Esophagus squamous epithelium (tissue), 5 donors: ENCODE data around the gene IGSF9. TPM values are rescaled to one million over a fixed set of nuclear protein-coding genes. Genes with fewer than 3 reads are reported as not detected.

ENCODE experiments used
- DNase-seq: peaks from one replicate; lab custom pipeline; 2025; lab: John Stamatoyannopoulos, UW
- H3K27ac ChIP-seq, 4 donors: fragments of 200-600 bp; sonication (generic); one replicate each; pipeline ENCODE4 v1.5.1; 2016 to 2019; ENCODE audit warnings: mild to moderate bottlenecking in 1 of 4
- H3K27me3 ChIP-seq, 4 donors: fragments of 200-600 bp; sonication (generic); 1 replicate in 3 of 4; 2 replicates in 1 of 4; pipeline versions ENCODE4 v1.5.1 to v1.6.0; 2017 to 2021; ENCODE audit warnings: antibody characterized with exemption in 1 of 4
- H3K36me3 ChIP-seq, 3 donors: fragments of 200-600 bp; sonication (generic); one replicate each; pipeline ENCODE4 v1.5.1; 2016 to 2019
- H3K4me1 ChIP-seq, 3 donors: fragments of 200-600 bp; sonication (generic); one replicate each; pipeline ENCODE4 v1.5.1; 2017 to 2019
- H3K4me3 ChIP-seq, 4 donors: fragments of 200-600 bp; sonication (generic); 1 replicate in 3 of 4; 2 replicates in 1 of 4; pipeline ENCODE4 v1.5.1; 2016 to 2019; ENCODE audit warnings: mild to moderate bottlenecking in 2 of 4, moderate library complexity in 1 of 4
- H3K9me3 ChIP-seq, 3 donors: fragments of 200-600 bp; sonication (generic); one replicate each; pipeline ENCODE4 v1.5.1; 2016 to 2019
- CTCF ChIP-seq, 6 experiments: fragments of 450-650 bp in 4 of 6; fragments of 200-600 bp in 2 of 6; sonication (generic) in 2 of 6; IDR thresholded peaks; one replicate each; pipeline ENCODE4 v1.5.1; 2016 to 2019; ENCODE audit warnings: antibody characterized with exemption in 6 of 6, mild to moderate bottlenecking in 4 of 6, moderate library complexity in 4 of 6
- POLR2A ChIP-seq, 4 donors: fragments of 450-650 bp; IDR thresholded peaks; one replicate each; pipeline ENCODE4 v1.6.1; 2017; ENCODE audit warnings: antibody characterized with exemption in 4 of 4, mild to moderate bottlenecking in 4 of 4, moderate library complexity in 3 of 4
- WGBS, 2 donors: methylation state at CpG; one replicate each; pipeline ENCODE4 v1.1.5; 2018; 5-methylcytosine and 5-hydroxymethylcytosine counted together
- intact Hi-C: fragments of 100-400 bp; cut with DNase I; formaldehyde crosslinking; loops from one replicate; pipeline ENCODE4 v1.15.0; 2022
- total RNA-seq, 4 donors: library from RNA; depleted of rRNA; stranded (reverse); fragments of >200 nt; gene quantifications; one replicate each; pipeline ENCODE4 v1.1.0, GENCODE V29; 2016
- donor health status: DM: yes; HTN: yes; CAD: no.

IGSF9 gene
- total RNA-seq, 4 donors from 2014 or later: 4.2 to 12.0 (median 8.8) TPM

GRCh38 chr1:159928491-159929050 lies 16.8 kb downstream of the IGSF9 start:
- 94% methylated on average over 7 of the region's 18 CpGs; no CpG with 5 or more reads in 1 of the 2 donors for WGBS, 2 donors
- TF ChIP-seq CTCF (IDR thresholded peaks at IDR 0.05): no peak
- no peak for TF ChIP-seq POLR2A (IDR thresholded peaks at IDR 0.05)
- no peak for DNase-seq
- Histone ChIP-seq H3K27ac (peak overlapping the region in 1 of 4 donors; percentile 13), H3K4me1 (peaks cover 14 to 67% (median 18%) of the 10 kb centered on the region in 3 donors), H3K27me3 (no peaks in the 10 kb centered on the region), H3K9me3 (no peaks in the 10 kb centered on the region), H3K4me3 (no peak overlapping the region), H3K36me3 (peaks cover 0 to 39% (median 0%) of the 10 kb centered on the region in 3 donors)
- intact Hi-C loops: no loop called here

GRCh38 chr1:159927849-159928431 lies 17.5 kb downstream of the IGSF9 start:
- Histone ChIP-seq H3K36me3 (peaks cover 0 to 39% (median 0%) of the 10 kb centered on the region in 3 donors), H3K4me3 (no peak overlapping the region), H3K4me1 (peaks cover 12 to 67% (median 15%) of the 10 kb centered on the region in 3 donors), H3K27ac (no peak overlapping the region), H3K27me3 (no peaks in the 10 kb centered on the region), H3K9me3 (no peaks in the 10 kb centered on the region)
- intact Hi-C loops: no loop called here
- TF ChIP-seq CTCF (IDR thresholded peaks at IDR 0.05) (no peak), POLR2A (IDR thresholded peaks at IDR 0.05) (no peak)
- 74 to 86% methylated on average over 7 to 9 of the region's 13 CpGs for WGBS, 2 donors
- DNase-seq: no peak

- H3K27ac ChIP-seq: no peak overlapping the region
- H3K36me3 ChIP-seq: peaks cover 0 to 39% (median 0%) of the 10 kb centered on the region in 3 donors
- no peaks in the 10 kb centered on the region for H3K9me3 ChIP-seq
- peaks cover 16 to 67% (median 17%) of the 10 kb centered on the region in 3 donors for H3K4me1 ChIP-seq
- 64 to 87% methylated on average over 6 to 10 of the region's 16 CpGs for WGBS, 2 donors
- no peak overlapping the region for H3K4me3 ChIP-seq
- no peaks in the 10 kb centered on the region for H3K27me3 ChIP-seq
- no peak for DNase-seq
- intact Hi-C loops: no loop called here
- TF ChIP-seq CTCF (IDR thresholded peaks at IDR 0.05) (no peak), POLR2A (IDR thresholded peaks at IDR 0.05) (no peak)
Measured at GRCh38 chr1:159927211-159927848, 18.1 kb downstream of the IGSF9 start.

- peak overlapping the region; percentile 95 to 99 (median 98) for H3K27ac ChIP-seq
- intact Hi-C loops: no loop called here
- peaks cover 0 to 37% (median 0%) of the 10 kb centered on the region in 3 donors for H3K36me3 ChIP-seq
- DNase-seq: no peak
- peak overlapping the region; percentile 63 to 99 (median 87) for H3K4me3 ChIP-seq
- no peaks in the 10 kb centered on the region for H3K9me3 ChIP-seq
- peaks cover 20 to 72% (median 33%) of the 10 kb centered on the region in 3 donors for H3K4me1 ChIP-seq
- TF ChIP-seq CTCF (IDR thresholded peaks at IDR 0.05): no peak
- no peak for TF ChIP-seq POLR2A (IDR thresholded peaks at IDR 0.05)
- H3K27me3 ChIP-seq: no peaks in the 10 kb centered on the region
- WGBS, 2 donors: 0 to 4% methylated on average over 2 to 7 of the region's 7 CpGs
Measured at GRCh38 chr1:159925719-159926078, 19.7 kb downstream of the IGSF9 start.
